Measurements from ENCODE around the gene EFS. TPM values are rescaled to one million over a fixed set of nuclear protein-coding genes. Genes with fewer than 3 reads are reported as not detected.

EFS gene
- total RNA-seq, 4 donors from 2014 or later, result 0.60 to 10.5 (median 3.3) TPM

- TF ChIP-seq POLR2AphosphoS5 (IDR thresholded peaks at IDR 0.05), result no peak
- TF ChIP-seq POLR2A (IDR thresholded peaks at IDR 0.05), result no peak
- TF ChIP-seq CTCF (IDR thresholded peaks at IDR 0.05), result no peak
- TF ChIP-seq EP300 (IDR thresholded peaks at IDR 0.05; ENCODE audit: low read depth), result no peak
- Histone ChIP-seq H3K4me3 (no peak overlapping the region), H3K27ac (no peak overlapping the region), H3K9me3 (no peaks in the 10 kb centered on the region), H3K36me3 (no peaks in the 10 kb centered on the region), H3K27me3 (peaks cover 14% of the 10 kb centered on the region), H3K4me1 (peaks cover 0 to 4% (median 1%) of the 10 kb centered on the region in 4 donors)
- DNase-seq, result no peak
- WGBS, 2 donors (ENCODE audit: low coverage in 1 of 2), result 75 to 84% methylated on average over 2 to 3 of the region's 3 CpGs
- in situ Hi-C loops (cut with MboI; ENCODE audit: low pct_ligation_motif_present in 1 of 4, low pct_unique_long_range_greater_than_20kb in 1 of 4, low sequenced_read_pairs in 3 of 4), result no loop called here
- intact Hi-C loops (cut with DNase I; ENCODE audit: low total_unique reads), result no loop called here
Observed at GRCh38 chr14:23358042-23358441, 6.9 kb downstream of the EFS start.

GRCh38 chr14:23357261-23357660 is 7.7 kb downstream of the EFS start:
- Histone ChIP-seq H3K9me3 (no peaks in the 10 kb centered on the region), H3K4me1 (peaks cover 4 to 9% (median 6%) of the 10 kb centered on the region in 4 donors), H3K27me3 (peaks cover 21% of the 10 kb centered on the region), H3K27ac (no peak overlapping the region), H3K4me3 (no peak overlapping the region), H3K36me3 (no peaks in the 10 kb centered on the region)
- in situ Hi-C loops (cut with MboI; ENCODE audit: low pct_ligation_motif_present in 1 of 4, low pct_unique_long_range_greater_than_20kb in 1 of 4, low sequenced_read_pairs in 3 of 4), result no loop called here
- 83 to 100% methylated on average over 1 to 8 of the region's 8 CpGs for WGBS, 2 donors (ENCODE audit: low coverage in 1 of 2)
- intact Hi-C loops (cut with DNase I; ENCODE audit: low total_unique reads), result no loop called here
- TF ChIP-seq POLR2A (IDR thresholded peaks at IDR 0.05) (no peak), POLR2AphosphoS5 (IDR thresholded peaks at IDR 0.05) (no peak)
- no peak for DNase-seq

- Histone ChIP-seq H3K36me3 (no peaks in the 10 kb centered on the region), H3K4me3 (no peak overlapping the region), H3K4me1 (peaks cover 4 to 15% (median 12%) of the 10 kb centered on the region in 4 donors), H3K9me3 (no peaks in the 10 kb centered on the region), H3K27me3 (peaks cover 27% of the 10 kb centered on the region), H3K27ac (no peak overlapping the region)
- intact Hi-C loops (cut with DNase I; ENCODE audit: low total_unique reads) (no loop called here), in situ Hi-C loops (cut with MboI; ENCODE audit: low pct_ligation_motif_present in 1 of 4, low pct_unique_long_range_greater_than_20kb in 1 of 4, low sequenced_read_pairs in 3 of 4) (no loop called here)
- DNase-seq, result no peak
- no peak for TF ChIP-seq EP300 (IDR thresholded peaks at IDR 0.05; ENCODE audit: low read depth)
- TF ChIP-seq CTCF (IDR thresholded peaks at IDR 0.05), result no peak
- no peak for TF ChIP-seq POLR2AphosphoS5 (IDR thresholded peaks at IDR 0.05)
- no peak for TF ChIP-seq POLR2A (IDR thresholded peaks at IDR 0.05)
- 97% methylated on average over 4 of the region's 4 CpGs; no CpG with 5 or more reads in 1 of the 2 donors for WGBS, 2 donors (ENCODE audit: low coverage in 1 of 2)
Observed at GRCh38 chr14:23356662-23357061, 8.3 kb downstream of the EFS start.

- no peak for DNase-seq
- H3K4me1 ChIP-seq, result peaks cover 6 to 17% (median 13%) of the 10 kb centered on the region in 4 donors
- TF ChIP-seq POLR2A (IDR thresholded peaks at IDR 0.05), result no peak
- no peak for TF ChIP-seq POLR2AphosphoS5 (IDR thresholded peaks at IDR 0.05)
- no peak for TF ChIP-seq EP300 (IDR thresholded peaks at IDR 0.05; ENCODE audit: low read depth)
- no peak for TF ChIP-seq CTCF (IDR thresholded peaks at IDR 0.05)
- intact Hi-C loops (cut with DNase I; ENCODE audit: low total_unique reads) (no loop called here), in situ Hi-C loops (cut with MboI; ENCODE audit: low pct_ligation_motif_present in 1 of 4, low pct_unique_long_range_greater_than_20kb in 1 of 4, low sequenced_read_pairs in 3 of 4) (no loop called here)
- H3K36me3 ChIP-seq, result no peaks in the 10 kb centered on the region
- peaks cover 34% of the 10 kb centered on the region for H3K27me3 ChIP-seq
- H3K9me3 ChIP-seq, result no peaks in the 10 kb centered on the region
- WGBS, 2 donors (ENCODE audit: low coverage in 1 of 2), result 70 to 84% methylated on average over 3 to 6 of the region's 6 CpGs
- H3K4me3 ChIP-seq, result no peak overlapping the region
- H3K27ac ChIP-seq, result no peak overlapping the region
Observed at GRCh38 chr14:23355871-23356435, 9.0 kb downstream of the EFS start.

GRCh38 chr14:23354990-23355389 is 10.0 kb downstream of the EFS start:
- intact Hi-C loops (cut with DNase I; ENCODE audit: low total_unique reads), result no loop called here
- WGBS, 2 donors (ENCODE audit: low coverage in 1 of 2), result 71 to 76% methylated on average over 1 to 6 of the region's 6 CpGs
- no peak overlapping the region for H3K27ac ChIP-seq
- no peak for DNase-seq
- no peaks in the 10 kb centered on the region for H3K9me3 ChIP-seq
- in situ Hi-C loops (cut with MboI; ENCODE audit: low pct_ligation_motif_present in 1 of 4, low pct_unique_long_range_greater_than_20kb in 1 of 4, low sequenced_read_pairs in 3 of 4), result no loop called here
- peaks cover 6 to 17% (median 13%) of the 10 kb centered on the region in 4 donors for H3K4me1 ChIP-seq
- no peak overlapping the region for H3K4me3 ChIP-seq
- H3K36me3 ChIP-seq, result no peaks in the 10 kb centered on the region
- TF ChIP-seq POLR2A (IDR thresholded peaks at IDR 0.05) (no peak), CTCF (IDR thresholded peaks at IDR 0.05) (no peak), POLR2AphosphoS5 (IDR thresholded peaks at IDR 0.05) (no peak), EP300 (IDR thresholded peaks at IDR 0.05; ENCODE audit: low read depth) (no peak)
- peaks cover 36% of the 10 kb centered on the region for H3K27me3 ChIP-seq

All from transverse colon (tissue), 4 donors.